GM10248 (cell line): ENCODE results near the gene ISCU.

Source experiments
- CTCF ChIA-PET: fragments of 300-600 bp; sonication (Branson Sonifier 250); formaldehyde crosslinking; extraction: SDS; loops from one replicate; lab custom pipeline; 2021; ENCODE audit warnings: antibody characterized with exemption; lab: Yijun Ruan, JAX
- POLR2A ChIA-PET: fragments of 350-650 bp; sonication (Branson Sonifier 250); formaldehyde crosslinking; extraction: SDS; loops from one replicate; lab custom pipeline; 2020; ENCODE audit warnings: antibody characterized with exemption; lab: Yijun Ruan, JAX
- DNase-seq: peaks from one replicate; pipeline ENCODE4 v3.0.0; 2012; ENCODE audit errors: extremely low spot score
- TF ChIP-seq, protein P1 (sequence below): IDR thresholded peaks from 2 replicates; pipeline ENCODE4 v1.5.1; 2012; ENCODE audit warnings: mild to moderate bottlenecking, low read depth; ENCODE audit errors: extremely low read depth, missing control alignments, control extremely low read depth

Gene ISCU

DNA sequence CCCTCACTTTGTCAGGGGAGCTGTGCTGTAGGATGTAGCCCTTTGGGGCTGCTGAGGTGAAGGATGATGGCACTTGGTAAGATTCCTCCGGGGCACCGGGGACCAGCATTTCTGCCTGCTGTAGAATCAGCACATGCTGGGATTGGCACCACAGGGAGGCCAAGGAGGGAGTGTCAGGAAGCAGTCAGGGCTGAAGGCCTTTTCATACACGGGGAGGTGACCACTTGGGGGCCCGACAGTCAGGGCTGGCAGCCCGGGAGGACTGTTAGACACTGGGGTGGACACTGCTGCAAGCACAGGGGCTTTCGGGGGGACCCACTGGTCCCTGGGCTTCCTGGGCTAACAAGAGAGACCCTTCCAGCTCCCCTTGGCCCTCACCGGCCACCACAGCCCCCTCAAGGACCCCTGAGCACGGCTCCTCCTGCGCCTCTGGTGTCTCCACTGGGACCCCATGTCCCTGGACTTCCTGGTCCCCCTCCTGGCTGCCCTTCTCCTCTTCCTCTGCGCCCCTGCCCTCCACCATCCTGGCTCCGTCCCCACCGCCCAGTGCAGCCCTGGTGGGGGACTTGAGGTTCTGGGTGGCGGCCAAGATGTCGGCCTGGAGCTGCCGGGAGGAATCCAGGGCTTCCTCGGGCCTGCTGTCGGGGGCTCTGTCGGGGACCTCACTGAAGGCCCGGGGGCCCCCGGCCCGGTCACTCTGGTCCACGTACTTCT is 29.0 kb downstream of the ISCU start:
- no peak for DNase-seq
- ChIA-PET POLR2A (no interaction called here), CTCF (interaction anchor here (0.9 kb wide), 1 partner anchor 26 kb away, joined by 3 read pairs; no protein-coding TSS in a partner anchor)
- TF ChIP-seq, protein P1, sequence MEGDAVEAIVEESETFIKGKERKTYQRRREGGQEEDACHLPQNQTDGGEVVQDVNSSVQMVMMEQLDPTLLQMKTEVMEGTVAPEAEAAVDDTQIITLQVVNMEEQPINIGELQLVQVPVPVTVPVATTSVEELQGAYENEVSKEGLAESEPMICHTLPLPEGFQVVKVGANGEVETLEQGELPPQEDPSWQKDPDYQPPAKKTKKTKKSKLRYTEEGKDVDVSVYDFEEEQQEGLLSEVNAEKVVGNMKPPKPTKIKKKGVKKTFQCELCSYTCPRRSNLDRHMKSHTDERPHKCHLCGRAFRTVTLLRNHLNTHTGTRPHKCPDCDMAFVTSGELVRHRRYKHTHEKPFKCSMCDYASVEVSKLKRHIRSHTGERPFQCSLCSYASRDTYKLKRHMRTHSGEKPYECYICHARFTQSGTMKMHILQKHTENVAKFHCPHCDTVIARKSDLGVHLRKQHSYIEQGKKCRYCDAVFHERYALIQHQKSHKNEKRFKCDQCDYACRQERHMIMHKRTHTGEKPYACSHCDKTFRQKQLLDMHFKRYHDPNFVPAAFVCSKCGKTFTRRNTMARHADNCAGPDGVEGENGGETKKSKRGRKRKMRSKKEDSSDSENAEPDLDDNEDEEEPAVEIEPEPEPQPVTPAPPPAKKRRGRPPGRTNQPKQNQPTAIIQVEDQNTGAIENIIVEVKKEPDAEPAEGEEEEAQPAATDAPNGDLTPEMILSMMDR, result no peak

DNA sequence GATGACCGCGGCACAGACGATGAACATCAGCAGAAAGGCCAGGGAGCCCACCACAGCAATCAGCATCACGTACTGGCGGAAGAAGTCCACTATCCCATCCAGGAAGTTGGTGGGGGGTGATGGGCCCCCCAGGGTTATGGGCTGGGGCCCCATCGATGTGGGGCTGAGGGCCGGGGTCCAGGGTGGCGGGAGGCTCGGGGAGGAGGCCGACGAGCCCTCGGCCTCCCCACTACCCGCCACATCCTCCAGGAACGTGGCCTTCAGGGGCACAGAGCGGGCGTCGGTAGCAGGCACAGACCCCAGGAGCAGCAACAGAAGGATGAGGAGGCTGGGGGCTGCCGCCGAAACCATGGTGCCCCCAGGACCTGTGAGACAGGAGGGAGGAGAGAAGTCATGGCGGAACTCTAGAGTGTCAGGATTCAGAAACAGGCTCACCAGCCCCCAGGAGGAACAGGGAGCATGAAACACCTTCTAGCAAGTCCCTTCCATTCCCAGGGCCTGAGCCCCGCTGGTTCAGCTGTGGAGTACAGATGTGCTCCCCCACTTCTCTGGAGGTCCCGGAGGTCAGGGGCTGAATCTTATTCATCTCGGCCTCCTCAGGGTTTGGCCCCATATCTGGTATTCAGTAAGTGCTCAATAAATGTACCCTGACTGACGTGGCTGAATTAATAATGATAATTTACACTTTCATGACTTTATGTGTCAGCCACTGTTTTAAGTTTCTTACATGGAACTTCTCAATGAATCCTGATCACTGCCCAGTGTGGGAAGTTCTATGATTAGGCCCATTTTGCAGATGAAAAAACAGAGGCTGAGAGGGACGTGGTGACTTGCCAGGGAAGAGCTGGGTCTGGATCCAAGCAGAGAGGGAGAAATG is 29.9 kb downstream of the ISCU start:
- POLR2A ChIA-PET, result no interaction called here
- no peak for DNase-seq

DNA sequence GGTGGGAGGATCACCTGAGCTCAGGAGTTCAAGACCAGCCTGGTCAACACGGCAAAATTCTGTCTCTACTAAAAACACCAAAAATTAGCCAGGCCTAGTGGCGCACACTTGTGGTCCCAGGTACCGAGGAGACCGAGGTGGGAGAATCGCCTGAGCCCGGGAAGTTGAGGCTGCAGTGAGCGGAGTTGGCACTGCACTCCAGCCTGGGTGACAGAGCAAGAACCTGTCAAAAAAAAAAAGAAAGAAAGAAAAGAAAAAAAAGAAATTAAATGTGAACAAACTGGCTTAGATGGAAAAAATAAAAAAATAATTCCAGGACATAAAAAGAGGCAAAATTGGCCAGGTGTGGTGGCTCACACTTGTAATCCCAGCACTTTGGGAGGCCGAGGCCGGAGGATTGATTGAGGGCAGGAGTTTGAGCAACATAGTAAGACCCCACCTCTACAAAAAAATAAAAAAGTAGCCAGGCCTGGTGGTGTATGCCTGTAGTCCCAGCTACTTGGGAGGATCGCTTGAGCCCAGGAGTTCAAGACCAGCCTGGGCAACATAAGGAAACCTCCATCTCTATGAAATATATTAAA is 32.0 kb downstream of the ISCU start:
- DNase-seq, result no peak
- TF ChIP-seq, protein P1, result no peak
- CTCF ChIA-PET, result interaction anchor here (0.9 to 2.4 kb wide), 5 partner anchors 18 to 26 kb away, joined by 5 to 7 read pairs (median 5); no protein-coding TSS in a partner anchor
- POLR2A ChIA-PET, result no interaction called here

More for the DNA sequence above, 29.9 kb downstream of the ISCU start:
- CTCF ChIA-PET, result interaction anchor here (1.7 kb wide), 1 partner anchor 26 kb away, joined by 5 read pairs; no protein-coding TSS in a partner anchor
- TF ChIP-seq, protein P1, result no peak

DNA sequence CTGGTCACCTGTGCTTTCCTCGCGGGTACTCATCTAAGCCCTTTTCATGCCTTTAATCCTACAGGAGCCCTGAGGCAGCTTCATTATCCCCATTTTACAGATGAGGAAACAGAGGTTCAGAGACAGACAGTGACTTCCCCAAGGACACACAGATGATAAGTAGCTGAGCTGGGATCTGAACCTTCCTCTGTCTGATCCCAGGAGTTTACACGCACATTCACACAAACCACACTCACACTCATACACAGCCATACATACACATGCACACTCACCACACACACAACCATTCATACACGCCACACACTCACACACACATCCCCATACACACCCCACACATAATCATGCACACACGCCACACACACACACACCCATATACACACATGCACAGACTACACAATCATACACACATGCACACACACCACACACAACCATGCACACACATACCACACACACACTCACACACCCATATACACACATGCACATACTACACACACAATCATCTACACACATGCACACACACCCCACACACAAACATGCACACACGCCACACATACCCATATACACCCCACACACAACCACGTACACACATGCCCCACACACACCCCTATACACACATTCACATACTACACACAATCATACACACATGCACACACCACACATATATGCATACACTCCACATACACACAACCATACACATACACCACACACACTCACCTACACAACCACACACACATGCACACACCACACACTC is 32.7 kb downstream of the ISCU start:
- TF ChIP-seq, protein P1, result no peak
- no peak for DNase-seq
- CTCF ChIA-PET, result interaction anchor here (0.9 to 2.4 kb wide), 7 partner anchors 17 to 31 kb away, joined by 3 to 9 read pairs (median 5); no protein-coding TSS in a partner anchor
- POLR2A ChIA-PET, result no interaction called here

DNA sequence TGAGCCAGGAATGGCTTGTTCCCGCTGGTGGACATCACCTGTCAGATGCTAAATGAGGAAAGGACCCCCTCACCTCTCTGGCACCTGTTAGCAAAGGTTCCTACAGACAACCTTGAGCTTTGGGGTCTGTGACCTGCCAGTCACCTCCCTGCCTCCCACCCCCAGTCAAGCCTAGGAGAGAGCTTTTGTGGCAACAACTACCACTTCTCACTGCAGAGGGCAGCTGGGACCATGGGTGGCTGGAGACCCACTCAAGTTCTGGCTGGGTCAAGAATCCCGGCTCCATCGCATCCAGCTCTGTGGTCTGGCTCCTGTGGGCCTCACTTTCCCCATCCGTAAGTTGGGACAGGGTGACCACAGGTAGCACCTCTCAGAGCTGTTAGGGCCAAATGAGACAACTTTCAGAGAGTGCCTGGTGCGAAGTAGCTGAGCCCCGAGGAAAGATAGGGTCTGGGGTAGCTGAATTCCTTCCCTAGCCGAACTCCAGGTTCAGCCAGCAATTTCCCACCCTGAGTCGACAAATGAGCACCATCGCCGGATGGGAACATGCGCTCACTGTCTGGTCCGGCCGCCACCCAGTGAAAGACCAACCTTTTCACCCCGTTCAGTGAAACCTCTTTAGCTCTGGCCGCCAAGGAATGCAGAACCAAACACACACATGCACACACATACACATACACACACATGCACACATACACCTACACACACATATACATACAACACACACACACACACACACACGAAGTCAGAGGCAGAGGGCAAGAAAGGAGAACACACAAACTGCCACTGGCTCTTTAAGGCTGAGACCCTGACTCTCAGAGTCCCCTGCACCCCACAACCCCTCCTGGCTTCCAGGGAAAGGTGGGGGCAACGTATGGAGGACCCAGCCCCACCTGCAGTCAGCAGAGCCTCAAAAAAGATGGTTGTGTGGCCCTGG is 33.6 kb downstream of the ISCU start:
- DNase-seq, result no peak
- ChIA-PET POLR2A (no interaction called here), CTCF (interaction anchor here (0.9 to 2.4 kb wide), 4 partner anchors 16 to 31 kb away, joined by 3 to 9 read pairs (median 4); no protein-coding TSS in a partner anchor)
- TF ChIP-seq, protein P1, result no peak
